ENCODE measurements around the gene NR1I3.
A peak's percentile ranks its signal among the peaks of the same experiment; 100 is the strongest.
"Not testable (repeated sequence)": the region's sequence is repeated elsewhere in the genome, so short reads cannot be mapped to it uniquely, and the experiment has no call there.

Gene NR1I3

DNA sequence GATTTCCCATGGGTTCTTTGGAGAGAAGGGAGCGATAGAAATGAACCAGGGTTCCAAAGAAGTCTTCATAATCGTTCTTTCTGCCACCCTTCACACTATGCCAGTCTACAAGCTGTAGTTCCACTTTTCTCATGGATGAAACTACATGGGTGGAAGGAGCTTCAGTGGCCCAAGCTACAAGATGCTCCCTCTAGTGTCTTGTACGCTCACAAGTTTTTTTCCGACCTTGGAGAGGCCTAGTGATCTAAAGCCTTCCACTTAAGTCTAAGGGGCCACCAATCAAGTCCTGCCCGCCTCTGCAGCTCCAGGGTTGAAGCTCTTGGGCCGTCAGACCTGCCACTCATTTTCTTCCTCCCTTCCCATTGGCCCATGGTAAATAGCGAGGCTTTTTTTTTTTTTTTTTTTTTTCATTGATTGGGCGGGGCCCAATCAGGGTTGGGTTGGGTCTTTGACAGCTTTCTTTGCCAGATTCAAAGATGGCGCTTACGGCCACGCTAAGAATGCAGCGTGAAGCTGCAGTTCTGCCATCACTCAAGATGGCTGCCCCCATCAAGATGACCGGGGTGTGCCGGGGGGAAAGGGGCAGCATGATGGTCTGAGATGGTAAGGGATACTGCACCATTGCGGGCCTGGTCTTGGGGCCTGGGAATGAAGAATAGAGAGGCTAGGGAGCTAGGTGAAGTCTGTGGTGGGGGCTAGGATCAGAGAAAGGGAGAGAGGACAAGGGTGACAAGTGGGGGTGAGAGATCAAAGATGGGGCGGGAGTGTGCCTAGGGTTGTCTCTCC, 12.3 kb downstream of the NR1I3 start, which contains the start of gene TOMM40L:
TOMM40L (plus strand) TSS at position 527 of the 786 bp plus-strand sequence. CDS start 430 bp downstream, outside the sequence.
- TF ChIP-seq, protein P1, sequence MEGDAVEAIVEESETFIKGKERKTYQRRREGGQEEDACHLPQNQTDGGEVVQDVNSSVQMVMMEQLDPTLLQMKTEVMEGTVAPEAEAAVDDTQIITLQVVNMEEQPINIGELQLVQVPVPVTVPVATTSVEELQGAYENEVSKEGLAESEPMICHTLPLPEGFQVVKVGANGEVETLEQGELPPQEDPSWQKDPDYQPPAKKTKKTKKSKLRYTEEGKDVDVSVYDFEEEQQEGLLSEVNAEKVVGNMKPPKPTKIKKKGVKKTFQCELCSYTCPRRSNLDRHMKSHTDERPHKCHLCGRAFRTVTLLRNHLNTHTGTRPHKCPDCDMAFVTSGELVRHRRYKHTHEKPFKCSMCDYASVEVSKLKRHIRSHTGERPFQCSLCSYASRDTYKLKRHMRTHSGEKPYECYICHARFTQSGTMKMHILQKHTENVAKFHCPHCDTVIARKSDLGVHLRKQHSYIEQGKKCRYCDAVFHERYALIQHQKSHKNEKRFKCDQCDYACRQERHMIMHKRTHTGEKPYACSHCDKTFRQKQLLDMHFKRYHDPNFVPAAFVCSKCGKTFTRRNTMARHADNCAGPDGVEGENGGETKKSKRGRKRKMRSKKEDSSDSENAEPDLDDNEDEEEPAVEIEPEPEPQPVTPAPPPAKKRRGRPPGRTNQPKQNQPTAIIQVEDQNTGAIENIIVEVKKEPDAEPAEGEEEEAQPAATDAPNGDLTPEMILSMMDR (IDR thresholded peaks at IDR 0.05; ENCODE audit: low read depth, low read length) = peak; percentile 76
- peak; percentile 100 for DNase-seq (ENCODE audit: low read depth in 2 of 2)
- peak within 1 kb of the TSS; percentile 94 to 95 for H3K4me3 ChIP-seq (replicated peaks in 1 of 2; ENCODE audit: low read depth in 2 of 2, low read length in 2 of 2)

DNA sequence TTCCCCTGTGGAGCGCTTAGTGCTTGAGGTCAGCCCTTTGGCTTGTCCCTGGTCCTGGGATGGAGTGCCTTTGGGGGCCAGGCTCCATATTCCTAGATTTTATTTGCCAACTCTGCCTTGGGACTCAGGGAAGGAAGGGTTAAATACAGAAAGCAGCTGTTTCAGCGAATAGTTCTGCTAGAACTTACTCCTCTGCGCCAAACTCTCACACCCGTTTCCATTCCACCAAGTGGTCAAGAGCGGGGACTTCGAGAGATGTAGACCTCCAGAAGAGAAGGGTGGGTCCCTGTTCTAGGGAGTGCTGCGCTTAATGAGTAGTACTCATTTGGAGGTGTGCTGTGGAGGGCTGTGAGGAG, 12.8 kb downstream of the NR1I3 start:
- no peak overlapping the region for H3K4me3 ChIP-seq (replicated peaks in 1 of 2; ENCODE audit: low read depth in 2 of 2, low read length in 2 of 2)
- no peak for DNase-seq (ENCODE audit: low read depth in 2 of 2)
- TF ChIP-seq, protein P1 (IDR thresholded peaks at IDR 0.05; ENCODE audit: low read depth, low read length) = no peak

DNA sequence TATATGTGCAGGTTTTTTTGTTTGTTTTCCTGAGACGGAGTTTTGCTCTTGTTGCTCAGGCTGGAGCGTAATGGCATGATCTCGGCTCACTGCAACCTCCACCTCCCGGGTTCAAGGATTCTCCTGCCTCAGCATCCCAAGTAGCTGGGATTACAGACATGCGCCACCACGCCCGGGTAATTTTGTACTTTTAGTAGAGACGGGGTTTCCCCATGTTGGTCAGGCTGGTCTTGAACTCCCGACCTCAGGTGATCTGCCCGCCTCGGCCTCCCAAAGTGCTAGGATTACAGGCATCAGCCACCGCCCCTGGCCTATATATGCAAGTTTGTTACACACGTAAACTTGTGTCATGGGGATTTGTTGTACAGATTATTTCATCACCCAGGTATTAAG, 13.3 kb downstream of the NR1I3 start:
- H3K4me3 ChIP-seq (replicated peaks in 1 of 2; ENCODE audit: low read depth in 2 of 2, low read length in 2 of 2); DNase-seq (ENCODE audit: low read depth in 2 of 2): not testable (repeated sequence)

DNA sequence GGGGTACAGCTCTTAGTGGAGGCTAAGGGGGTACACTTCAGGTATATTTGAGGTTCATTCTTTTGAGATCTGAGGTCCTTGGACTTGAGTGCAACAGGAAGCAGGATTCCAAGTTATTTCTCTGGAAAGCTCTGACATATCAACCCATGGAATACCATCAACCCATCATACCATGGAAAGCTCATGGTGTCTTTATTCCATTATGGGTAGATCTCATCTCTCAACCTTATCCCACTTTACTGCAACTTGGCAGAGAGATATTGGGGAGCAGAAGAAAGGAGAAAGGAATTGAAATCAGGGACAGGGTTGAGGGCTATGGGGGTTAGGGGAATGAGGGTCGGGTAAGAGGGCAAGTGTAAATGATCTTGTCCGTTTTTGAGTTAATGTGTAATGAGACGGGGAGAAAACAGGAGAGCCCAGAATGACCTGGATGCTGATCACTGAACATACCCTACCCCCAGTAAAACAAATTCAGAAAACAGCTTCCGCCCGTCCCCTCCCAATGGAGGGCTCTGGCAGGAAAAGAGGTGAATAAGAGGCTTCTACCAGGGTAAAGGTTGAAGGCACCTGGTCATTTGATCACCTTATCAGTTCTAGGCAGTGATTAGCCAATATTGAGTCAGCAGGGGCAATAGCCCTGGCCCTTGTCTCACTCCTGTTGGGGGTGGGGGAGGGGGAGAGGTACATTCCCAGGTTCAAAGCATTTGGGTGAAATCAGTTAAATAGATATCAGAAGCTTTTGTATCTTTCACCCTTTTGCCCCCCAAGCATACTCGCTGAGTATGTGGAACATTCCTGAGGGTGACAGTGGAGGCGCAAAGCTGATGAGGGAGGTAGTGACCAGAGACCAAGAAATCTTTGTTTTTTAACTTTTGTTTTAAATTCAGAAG, 14.0 kb downstream of the NR1I3 start:
- TF ChIP-seq, protein P1 (IDR thresholded peaks at IDR 0.05; ENCODE audit: low read depth, low read length) = no peak
- no peak for DNase-seq (ENCODE audit: low read depth in 2 of 2)
- H3K4me3 ChIP-seq (replicated peaks in 1 of 2; ENCODE audit: low read depth in 2 of 2, low read length in 2 of 2) = no peak overlapping the region

DNA sequence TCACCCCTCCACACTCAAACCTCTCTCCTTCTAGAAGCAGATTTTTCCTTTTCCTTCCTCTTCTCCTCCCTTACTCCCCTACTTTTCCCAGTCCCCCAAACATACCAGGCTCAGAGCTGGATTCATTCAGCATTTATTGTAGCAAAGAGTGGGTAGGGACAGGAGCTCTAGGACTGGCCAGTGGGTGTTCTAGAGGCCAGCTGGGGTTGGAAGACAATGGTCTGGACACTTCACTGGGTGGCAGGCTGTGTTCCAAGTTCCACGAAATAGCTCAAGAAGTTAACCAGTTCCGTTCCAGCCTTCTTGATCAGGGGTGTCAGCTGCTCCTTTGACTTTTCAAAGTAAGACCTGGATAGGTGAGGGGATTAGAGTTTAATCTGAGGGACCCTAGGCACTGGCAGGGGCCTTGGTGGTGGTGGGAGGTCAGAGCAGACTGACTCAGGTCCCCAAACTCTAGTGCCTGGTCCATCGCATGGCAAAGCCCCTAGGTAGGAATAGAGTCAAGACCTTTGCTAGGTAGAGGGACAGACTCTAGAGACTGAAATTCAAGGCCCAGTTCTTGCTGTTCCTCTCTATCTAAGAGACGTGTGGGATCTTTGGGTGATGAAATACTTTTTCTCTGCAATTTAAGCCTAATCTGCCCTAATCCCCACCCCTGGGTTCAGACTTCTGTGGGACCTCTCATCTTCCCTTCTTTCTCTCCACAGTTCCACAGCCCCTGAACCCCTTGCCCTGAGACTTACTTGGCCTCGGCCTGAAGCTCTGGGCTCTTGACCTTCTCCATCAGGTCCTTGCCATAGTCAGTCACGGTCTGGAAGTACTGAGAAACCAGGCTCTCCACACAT, 15.6 kb downstream of the NR1I3 start:
- TF ChIP-seq, protein P1 (IDR thresholded peaks at IDR 0.05; ENCODE audit: low read depth, low read length) = no peak
- no peak overlapping the region for H3K4me3 ChIP-seq (replicated peaks in 1 of 2; ENCODE audit: low read depth in 2 of 2, low read length in 2 of 2)

DNA sequence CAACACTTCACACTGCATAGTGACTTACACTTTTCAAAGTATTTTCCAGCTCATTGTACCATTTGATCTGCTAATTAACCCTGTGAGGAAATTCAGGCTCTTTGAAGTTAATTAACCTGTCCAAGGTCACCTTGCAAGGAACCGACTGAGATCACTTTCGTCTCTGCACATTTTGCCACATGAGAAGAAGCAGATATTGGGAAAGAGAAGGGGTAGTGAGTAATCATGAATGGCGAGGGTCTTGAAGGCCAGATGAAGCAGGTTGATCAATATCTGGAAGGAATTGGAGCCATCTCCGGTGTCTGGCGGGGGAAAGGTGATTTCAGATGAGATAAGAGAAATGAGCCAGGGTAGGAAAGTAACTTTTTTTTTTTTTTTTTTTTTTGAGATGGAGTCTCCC, 18.0 kb downstream of the NR1I3 start:
- TF ChIP-seq, protein P1 (IDR thresholded peaks at IDR 0.05; ENCODE audit: low read depth, low read length) = no peak
- no peak for DNase-seq (ENCODE audit: low read depth in 2 of 2)
- H3K4me3 ChIP-seq (replicated peaks in 1 of 2; ENCODE audit: low read depth in 2 of 2, low read length in 2 of 2) = no peak overlapping the region

More for the DNA sequence above, 15.6 kb downstream of the NR1I3 start:
- no peak for DNase-seq (ENCODE audit: low read depth in 2 of 2)

All from cardiac fibroblast (primary cell).